Forelimb muscle (tissue), 1 donor: ENCODE measurements around the gene ADNP. TPM values are rescaled to one million over a fixed set of nuclear protein-coding genes. Genes with fewer than 3 reads are reported as not detected.

ENCODE experiments used
- DNase-seq: peaks from one replicate; pipeline ENCODE4 v3.0.0-alpha.2; 2013; ENCODE audit warnings: low read depth
- polyA plus RNA-seq: library from polyadenylated mRNA; unstranded; fragments of 120-200 nt; gene quantifications from one replicate; pipeline ENCODE4 v1.2.1, GENCODE V29; 2013; ENCODE audit not compliant: insufficient read length

The ADNP gene
- polyA plus RNA-seq, 1 donor: 49.9 TPM

DNA sequence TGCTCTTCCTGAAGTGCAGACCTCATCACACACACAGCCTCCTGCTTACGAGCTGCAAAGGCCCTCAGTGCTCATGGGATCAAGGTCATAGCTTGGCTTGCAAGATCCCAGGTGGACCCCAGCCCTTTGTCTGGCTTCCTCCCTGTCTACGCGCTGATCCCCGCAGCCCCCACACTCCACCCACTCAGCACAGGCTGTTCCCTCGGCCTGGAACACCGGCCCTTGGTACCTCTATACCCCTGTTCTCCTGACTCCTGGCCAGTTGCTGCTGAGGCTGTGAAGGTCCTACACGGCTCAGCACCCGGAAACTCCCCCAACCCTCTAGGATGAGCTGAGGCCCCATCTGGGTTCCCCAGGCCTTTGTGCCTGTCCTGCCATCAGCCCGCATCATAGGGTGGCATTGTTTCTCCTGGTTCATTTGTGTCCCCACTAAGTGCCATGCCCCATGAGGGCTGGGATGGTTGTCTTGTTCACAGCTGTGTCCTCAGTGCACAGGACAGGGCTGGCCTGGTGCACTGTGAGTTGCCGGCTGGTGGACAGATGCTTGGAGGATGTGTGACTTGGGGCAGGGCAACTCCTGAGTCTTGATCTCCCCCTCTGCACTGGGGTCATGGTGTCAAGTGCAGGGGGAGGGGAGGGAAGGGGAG lies 57.0 kb downstream of the ADNP start:
- DNase-seq: no peak

- no peak for DNase-seq
These were observed 57.7 kb downstream of the ADNP start for GRCh38 chr20:50873585-50873984.

- DNase-seq: no peak
These were observed 58.4 kb downstream of the ADNP start for GRCh38 chr20:50872560-50873425.

DNA sequence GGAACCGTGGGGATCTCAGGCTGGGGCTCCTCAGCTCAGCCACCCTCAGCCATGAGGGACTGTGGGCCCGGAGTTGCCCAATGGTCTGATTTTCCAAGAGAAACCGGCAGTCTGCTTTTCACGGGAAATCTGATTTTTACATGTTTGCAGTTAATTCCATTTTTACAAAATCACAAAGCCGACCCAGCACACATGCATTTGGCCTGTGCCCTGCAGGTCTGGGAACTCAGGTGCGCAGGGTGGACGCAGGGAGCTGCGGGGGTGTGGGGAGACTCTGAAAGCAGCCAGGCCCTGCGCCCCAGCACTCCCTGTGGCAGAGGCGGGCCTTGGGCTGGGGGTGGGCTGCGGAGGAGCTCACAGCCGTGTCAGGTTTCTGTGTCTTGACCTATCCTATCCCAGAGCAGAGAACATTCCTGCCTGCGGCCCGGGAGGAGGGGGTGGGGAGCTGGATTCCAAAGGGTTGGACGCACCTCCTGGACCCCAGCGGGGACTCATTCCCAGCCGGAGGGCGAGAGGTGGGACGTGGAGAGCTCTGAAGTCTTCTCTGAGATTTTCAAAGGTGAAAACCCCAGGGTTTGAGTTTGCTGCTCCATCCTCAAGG lies 60.6 kb downstream of the ADNP start:
- DNase-seq: no peak

DNA sequence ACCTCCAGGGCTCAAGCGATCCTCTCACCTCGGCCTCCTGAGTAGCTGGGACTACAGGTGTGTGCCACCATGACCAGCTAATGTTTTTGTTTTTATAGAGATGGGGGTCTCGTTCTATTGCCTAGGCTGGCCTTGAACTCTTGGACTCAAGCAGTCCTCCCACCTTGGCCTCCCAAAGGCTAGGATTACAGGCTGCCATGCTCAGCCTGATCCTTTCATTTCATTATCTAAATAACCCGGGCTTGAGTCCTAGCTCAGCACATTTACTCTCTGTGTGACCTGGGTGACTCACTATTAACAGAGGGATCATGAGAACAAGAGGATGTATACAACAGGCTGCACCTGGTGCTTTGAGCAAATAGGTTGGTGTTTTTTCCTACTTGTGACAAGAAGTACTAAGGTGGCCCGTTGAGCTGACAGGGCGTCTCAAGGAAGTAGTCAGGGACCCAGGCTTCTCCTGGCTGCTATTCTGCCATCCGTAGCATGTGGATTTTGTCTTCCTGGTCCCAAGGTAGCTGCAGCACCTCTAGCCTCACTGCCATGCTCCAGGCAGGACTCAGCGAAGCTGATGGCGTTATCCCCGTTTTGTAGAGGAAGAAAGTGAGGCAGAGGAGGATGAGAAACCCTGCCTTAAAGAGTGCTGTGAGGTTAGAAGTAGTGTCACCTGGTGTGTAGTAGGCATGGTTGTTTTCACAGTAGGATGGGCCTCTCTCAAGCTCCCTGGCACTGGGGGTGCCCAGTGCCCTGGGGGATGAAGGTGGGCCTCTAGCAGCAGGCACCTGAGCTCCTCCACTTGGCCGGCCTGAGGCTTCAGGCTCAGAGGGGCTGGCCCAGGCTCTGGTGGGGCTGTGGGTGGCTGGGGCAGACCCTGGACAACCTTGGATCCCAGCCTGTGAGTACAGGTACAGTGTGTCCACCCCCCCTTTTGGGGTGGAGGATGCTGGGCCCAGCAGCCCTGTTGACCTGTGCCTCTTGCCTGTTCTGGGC lies 62.4 kb downstream of the ADNP start:
- DNase-seq: no peak

DNA sequence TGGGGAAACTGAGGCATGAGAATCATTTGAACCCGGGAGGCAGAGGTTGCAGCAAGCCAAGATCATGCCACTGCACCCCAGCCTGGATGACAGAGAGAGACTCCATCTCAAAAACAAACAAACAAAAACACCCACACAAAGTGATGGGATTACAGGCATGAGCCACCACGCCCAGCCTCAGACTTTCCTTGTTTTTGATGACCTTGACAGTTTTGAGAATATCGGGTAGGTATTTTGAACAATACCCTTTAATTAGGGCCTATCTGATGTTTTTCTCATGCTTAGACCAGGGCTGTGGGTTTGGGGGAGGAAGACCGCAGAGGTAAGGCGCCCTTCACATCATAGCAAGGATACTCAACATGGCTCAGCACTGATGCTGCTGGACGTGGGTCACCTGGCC lies 63.4 kb downstream of the ADNP start:
- no peak for DNase-seq

GRCh38 chr20:50866831-50867230 lies 64.4 kb downstream of the ADNP start:
- DNase-seq: no peak

DNA sequence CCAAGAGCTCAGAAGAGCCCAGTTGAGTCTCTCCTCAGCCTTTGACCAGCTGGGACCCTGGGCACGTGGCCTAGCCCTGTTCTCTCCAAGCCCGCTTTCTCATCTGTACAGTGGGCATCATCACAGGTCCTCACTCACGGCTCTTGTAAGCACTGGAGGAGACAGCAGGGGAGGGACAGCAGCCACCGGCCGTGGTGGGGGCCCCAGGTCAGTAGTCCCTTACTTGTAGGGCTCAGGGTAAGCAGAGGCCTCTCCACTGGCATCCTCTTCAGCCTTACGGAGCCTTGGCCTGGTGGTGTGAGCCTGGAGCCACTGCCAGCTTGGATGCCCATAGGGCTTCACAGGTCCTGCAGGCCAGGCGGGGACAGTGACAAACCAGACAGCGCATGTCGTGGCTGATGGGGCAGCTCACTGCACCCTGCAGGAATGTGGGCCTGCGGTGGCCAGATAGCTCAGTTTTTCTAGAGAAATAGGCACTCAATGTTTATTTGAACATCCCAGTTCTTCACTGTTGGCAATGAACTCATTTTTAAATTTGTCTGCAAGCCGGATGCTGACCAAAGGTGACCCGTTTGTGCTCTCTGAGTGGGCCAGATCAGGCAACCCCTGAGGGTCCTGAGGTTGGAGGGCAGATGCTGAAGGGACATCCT lies 65.1 kb downstream of the ADNP start:
- no peak for DNase-seq

DNA sequence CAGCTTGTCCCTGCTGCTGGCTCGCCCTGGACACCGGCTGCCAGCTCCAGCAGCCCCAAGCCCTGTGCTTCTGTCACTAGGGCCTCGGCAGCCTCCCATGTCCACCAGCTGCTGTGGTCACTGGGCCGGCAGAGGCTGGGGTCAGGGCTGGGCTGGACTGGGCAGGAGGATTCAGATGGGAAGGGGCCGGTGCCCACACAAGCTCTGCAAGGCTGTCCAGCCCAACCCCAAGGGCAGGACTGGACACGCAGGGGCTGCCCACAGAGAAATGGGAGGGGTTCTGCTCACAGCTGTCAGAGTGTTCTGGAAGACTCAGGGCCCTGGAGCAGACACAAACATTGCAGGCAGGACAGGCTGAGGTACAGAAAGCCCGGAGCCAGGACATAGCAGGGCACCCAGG lies 65.6 kb downstream of the ADNP start:
- no peak for DNase-seq

DNA sequence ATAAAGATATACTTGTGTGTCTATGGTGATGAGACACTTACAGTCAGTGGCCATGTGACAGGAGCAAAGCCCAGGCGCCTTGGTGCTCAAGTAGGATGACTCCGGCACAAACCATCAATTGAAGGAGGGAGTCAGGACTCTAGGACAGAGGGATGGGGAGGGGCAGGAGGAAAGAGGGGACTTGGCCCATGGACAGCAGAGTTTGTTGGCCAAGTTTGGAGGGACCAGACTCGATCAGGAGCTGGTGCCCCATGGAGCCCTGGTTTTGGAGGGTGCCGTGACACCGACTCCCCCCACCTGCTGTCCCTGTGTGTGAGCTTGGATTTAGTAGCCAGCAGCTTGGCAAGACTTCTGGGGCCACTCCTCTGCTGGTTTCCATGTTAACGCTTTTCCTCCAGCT lies 66.1 kb downstream of the ADNP start:
- no peak for DNase-seq

DNA sequence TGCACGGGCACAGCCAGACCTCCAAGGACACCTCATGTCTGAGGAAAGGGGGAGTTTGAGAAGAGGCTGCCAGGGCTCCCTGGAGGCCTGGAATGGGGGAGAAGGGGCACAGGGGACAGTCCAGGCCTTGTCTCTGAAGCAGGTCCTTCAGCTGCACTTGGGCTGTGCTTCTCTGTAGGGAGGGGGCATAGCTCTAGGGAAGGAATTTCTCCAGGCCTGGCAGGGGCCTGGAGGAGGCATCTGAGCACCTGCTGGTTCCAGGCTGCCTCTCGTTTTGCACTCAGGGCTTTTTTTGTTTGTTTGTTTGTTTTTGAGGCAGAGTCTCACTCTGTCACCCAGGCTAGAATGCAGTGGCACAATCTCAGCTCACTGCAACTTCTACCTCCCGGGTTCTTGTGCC lies 68.7 kb downstream of the ADNP start:
- DNase-seq: no peak

- DNase-seq: no peak
These were observed 70.2 kb downstream of the ADNP start for GRCh38 chr20:50861012-50861411.

DNA sequence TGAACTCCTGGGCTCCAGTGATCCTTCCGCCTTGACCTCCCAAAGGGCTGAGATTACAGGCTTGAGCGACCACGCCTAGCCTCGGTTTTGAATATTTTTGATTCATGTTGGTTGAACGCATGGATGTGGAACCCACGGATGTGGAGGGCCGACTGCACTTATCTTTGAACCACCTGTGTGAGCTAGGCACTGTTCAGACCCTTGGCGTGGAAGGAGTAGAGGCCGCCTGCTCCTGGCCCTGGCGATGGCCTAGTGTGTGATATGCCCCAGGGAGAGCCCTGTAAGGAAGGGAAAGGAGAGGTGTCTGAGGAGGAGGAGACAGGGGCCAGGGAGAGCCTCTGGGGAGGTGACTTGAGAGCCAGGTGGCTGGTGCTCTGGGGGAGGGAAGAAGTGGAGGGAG lies 72.1 kb downstream of the ADNP start:
- DNase-seq: no peak

DNA sequence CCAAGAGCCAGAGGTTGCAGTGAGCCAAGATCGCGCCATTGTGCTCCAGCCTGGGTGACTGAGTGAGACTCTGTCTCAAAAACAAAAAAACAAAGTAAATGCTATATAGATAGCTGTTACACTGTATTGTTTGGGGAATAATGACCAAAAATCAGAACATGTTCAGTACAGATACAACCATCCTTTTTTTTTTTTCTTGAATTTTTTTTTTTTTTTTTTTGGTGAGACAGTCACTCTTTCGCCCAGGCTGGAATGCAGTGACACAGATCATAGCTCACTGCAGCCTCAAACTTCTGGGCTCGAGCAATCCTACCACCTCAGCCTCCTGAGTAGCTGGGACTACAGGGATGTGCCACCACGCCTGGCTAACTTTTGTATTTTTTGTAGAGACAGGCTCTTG lies 72.7 kb downstream of the ADNP start:
- no peak for DNase-seq

GRCh38 chr20:50857348-50857747 lies 73.9 kb downstream of the ADNP start:
- DNase-seq: no peak

GRCh38 chr20:50856475-50857041 lies 74.7 kb downstream of the ADNP start:
- no peak for DNase-seq

DNA sequence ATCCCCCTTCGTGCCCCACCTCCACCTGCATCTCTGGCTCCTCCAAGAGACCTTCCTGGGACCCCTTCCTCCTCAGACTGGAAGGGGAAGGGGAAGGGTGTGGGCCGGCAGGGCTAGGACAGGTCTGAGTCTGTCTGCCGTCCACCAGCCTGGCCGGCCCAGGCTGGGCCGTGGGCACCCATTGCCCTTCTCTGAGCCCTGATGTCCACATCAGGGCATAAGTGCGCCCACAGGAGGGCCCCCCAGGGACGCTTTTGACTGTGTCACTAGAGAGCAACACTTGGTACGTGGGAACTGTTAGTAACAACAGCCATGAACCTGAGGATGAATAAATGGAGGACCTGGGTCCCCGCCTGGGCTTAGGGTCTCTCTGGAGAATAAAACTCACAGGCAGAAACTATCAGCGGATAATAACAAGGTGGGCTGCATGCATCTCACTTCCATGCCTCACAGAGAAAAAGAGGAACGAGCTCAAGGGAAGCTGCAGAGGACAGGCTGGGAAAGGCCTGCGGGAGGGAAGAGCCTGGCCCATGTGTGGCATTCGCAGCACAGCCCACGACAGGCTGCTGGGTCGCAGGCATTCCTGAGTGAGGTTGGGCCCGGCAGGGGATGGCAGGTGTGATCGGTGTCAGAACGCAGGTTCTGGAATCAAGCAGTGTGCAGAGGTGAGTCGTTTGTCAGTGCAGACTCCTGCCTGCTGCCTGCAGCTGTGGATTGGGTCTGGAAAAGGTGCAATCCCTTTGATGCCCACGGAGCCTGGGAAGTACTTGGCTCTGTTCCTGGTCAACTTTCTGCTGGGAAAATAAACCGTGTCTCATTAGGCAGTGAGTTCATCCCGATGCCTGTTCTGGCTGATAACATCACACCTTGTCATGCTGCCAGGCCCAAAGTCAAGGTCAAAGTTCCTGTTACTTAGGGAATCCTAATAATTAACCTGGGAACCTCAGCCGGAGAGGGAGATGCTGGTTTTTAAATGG lies 75.5 kb downstream of the ADNP start:
- DNase-seq: no peak

GRCh38 chr20:50854506-50855249 lies 76.6 kb downstream of the ADNP start:
- DNase-seq: no peak

DNA sequence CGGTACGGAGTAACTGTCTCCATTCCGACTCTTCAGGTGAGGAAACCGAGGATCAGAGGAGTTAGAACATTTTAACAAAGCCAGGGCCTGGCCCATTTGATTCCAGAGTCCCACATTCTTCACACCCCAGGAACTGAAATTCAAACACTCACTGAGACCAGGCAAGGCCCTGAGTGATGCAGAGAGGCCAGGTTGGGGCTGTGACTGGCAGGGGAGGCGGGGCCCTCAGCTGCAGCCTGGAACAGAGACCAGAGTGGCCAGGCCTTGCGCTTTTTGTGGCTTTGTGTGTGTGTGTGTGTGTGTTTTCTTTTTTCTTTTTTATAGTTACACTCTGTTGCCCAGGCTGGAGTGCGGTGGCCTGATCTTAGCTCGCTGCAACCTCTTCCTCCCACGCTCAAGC lies 79.2 kb downstream of the ADNP start:
- no peak for DNase-seq
